Vagina (tissue), 2 donors: ENCODE results near the gene CLASP2.

Experiments
- POLR2AphosphoS5 ChIP-seq, 2 donors: sonication (generic); formaldehyde crosslinking; IDR thresholded peaks; one replicate each; pipeline ENCODE4 v1.9.0; 2017; ENCODE audit warnings: antibody characterized with exemption in 2 of 2, mild to moderate bottlenecking in 2 of 2, low read depth in 1 of 2; ENCODE audit not compliant: insufficient read depth in 1 of 2
- TF ChIP-seq, protein P1 (sequence below), 3 experiments: fragments of 450-650 bp in 2 of 3; fragments of 200-600 bp in 1 of 3; sonication (generic) in 1 of 3; IDR thresholded peaks; one replicate each; pipeline ENCODE4 v1.5.1; 2017 to 2019; ENCODE audit warnings: antibody characterized with exemption in 3 of 3, mild to moderate bottlenecking in 2 of 3, moderate library complexity in 2 of 3

DNA sequence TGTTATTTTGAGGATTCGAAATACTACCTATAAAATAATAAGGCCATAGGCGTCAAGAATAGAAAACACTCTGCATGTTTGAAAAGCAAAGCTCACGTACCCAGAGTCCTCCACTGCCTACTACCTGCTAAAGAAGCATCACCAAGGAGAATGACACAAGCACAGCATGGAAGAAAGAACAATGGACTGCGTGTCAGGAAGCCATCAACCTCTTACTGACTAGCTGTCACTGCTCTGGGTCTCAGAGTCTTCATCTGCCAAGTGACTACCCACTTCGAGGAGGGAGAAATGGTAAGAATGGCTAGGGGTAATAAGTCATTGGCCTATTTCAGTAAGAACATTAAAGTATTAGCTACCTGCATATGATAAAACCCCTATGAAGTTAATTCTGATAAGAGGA is 49.4 kb downstream of the CLASP2 start:
- TF ChIP-seq, protein P1, sequence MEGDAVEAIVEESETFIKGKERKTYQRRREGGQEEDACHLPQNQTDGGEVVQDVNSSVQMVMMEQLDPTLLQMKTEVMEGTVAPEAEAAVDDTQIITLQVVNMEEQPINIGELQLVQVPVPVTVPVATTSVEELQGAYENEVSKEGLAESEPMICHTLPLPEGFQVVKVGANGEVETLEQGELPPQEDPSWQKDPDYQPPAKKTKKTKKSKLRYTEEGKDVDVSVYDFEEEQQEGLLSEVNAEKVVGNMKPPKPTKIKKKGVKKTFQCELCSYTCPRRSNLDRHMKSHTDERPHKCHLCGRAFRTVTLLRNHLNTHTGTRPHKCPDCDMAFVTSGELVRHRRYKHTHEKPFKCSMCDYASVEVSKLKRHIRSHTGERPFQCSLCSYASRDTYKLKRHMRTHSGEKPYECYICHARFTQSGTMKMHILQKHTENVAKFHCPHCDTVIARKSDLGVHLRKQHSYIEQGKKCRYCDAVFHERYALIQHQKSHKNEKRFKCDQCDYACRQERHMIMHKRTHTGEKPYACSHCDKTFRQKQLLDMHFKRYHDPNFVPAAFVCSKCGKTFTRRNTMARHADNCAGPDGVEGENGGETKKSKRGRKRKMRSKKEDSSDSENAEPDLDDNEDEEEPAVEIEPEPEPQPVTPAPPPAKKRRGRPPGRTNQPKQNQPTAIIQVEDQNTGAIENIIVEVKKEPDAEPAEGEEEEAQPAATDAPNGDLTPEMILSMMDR (IDR thresholded peaks at IDR 0.05) = no peak
- TF ChIP-seq POLR2AphosphoS5 (IDR thresholded peaks at IDR 0.05; ENCODE audit: insufficient read depth in 1 of 2, low read depth in 1 of 2) = no peak
